ENCODE results near the gene SCMH1. TPM values are rescaled to one million over a fixed set of nuclear protein-coding genes. Genes with fewer than 3 reads are reported as not detected.

SCMH1 gene
- total RNA-seq, 1 experiment from 2014 or later: 16.5 TPM

- no peak overlapping the region for H3K4me3 Mint-ChIP-seq
- Histone ChIP-seq H3K27ac (ENCODE audit: insufficient read length, low read depth, low read length) (no peak overlapping the region), H3K27me3 (ENCODE audit: insufficient read depth, low read length) (no peaks in the 10 kb centered on the region)
These were observed 6.2 kb downstream of the SCMH1 start for GRCh38 chr1:41235893-41236292.

More at GRCh38 chr1:41235893-41236292, 6.2 kb downstream of the SCMH1 start:
- Histone ChIP-seq H4K91ac (ENCODE audit: insufficient read length, low read depth, low read length) (no peak overlapping the region), H3T11ph (ENCODE audit: low read length) (no peak overlapping the region), H3K4me2 (ENCODE audit: insufficient read depth, insufficient read length, low read length) (no peak overlapping the region), H2BK12ac (ENCODE audit: insufficient read length, low read depth, low read length) (no peak overlapping the region), H3K23me2 (ENCODE audit: insufficient read length, low read depth, low read length, poor library complexity, severe bottlenecking) (peaks cover under 1% of the 10 kb centered on the region), H2AFZ (ENCODE audit: low read length) (no peak overlapping the region), H4K5ac (ENCODE audit: insufficient read length, low read depth, low read length) (no peak overlapping the region), H3K14ac (ENCODE audit: insufficient read depth, low read length) (no peak overlapping the region), H2AK5ac (ENCODE audit: insufficient read length, low read length) (no peak overlapping the region), H2BK20ac (ENCODE audit: low read depth, low read length, poor library complexity, severe bottlenecking) (no peak overlapping the region), H3K9ac (ENCODE audit: extremely low read depth, insufficient read length, low read length) (no peak overlapping the region), H3K56ac (ENCODE audit: insufficient read length, low read depth, low read length) (no peak overlapping the region), H3K4ac (ENCODE audit: low read depth, low read length) (no peak overlapping the region), H3K18ac (ENCODE audit: insufficient read length, low read depth, low read length) (no peak overlapping the region), H3K9me3 (ENCODE audit: control insufficient read depth, low read depth, low read length) (no peaks in the 10 kb centered on the region), H4K20me1 (ENCODE audit: control insufficient read depth, insufficient read depth, insufficient read length) (no peaks in the 10 kb centered on the region), H2BK120ac (ENCODE audit: low read depth, low read length, poor library complexity, severe bottlenecking) (no peak overlapping the region), H3K4me1 (ENCODE audit: insufficient read depth, low read length) (no peaks in the 10 kb centered on the region), H4K8ac (replicated peaks; ENCODE audit: insufficient read length, low read depth, low read length) (no peak overlapping the region), H3K79me1 (ENCODE audit: insufficient read depth, low read depth, low read length, poor library complexity, severe bottlenecking) (peaks cover 6% of the 10 kb centered on the region), H3K23ac (ENCODE audit: insufficient read length, low read depth, low read length) (no peak overlapping the region), H3K79me2 (ENCODE audit: insufficient read depth, low read length) (peaks cover 3% of the 10 kb centered on the region; the same call in 1 of the 2 replicates), H2BK15ac (ENCODE audit: low read depth, low read length) (no peak overlapping the region), H2BK5ac (ENCODE audit: insufficient read length, low read length) (no peak overlapping the region)
- Mint-ChIP-seq H3K27ac (no peak overlapping the region), H3K36me3 (ENCODE audit: insufficient read depth in 1 of 3, low read depth in 3 of 3) (no peaks in the 10 kb centered on the region), H3K9me3 (no peaks in the 10 kb centered on the region), H3K27me3 (ENCODE audit: low read depth) (peaks cover 3% of the 10 kb centered on the region), H3K4me1 (peaks cover 12 to 13% of the 10 kb centered on the region in 2 experiments)
- TF ChIP-seq CTCF (conservative IDR thresholded peaks at IDR 0.05): no peak
- DNase-seq: no peak

Data from H9 (cell line).